ENCODE data around the gene CAPN11.
A peak's percentile ranks its signal among the peaks of the same experiment; 100 is the strongest.

DNA sequence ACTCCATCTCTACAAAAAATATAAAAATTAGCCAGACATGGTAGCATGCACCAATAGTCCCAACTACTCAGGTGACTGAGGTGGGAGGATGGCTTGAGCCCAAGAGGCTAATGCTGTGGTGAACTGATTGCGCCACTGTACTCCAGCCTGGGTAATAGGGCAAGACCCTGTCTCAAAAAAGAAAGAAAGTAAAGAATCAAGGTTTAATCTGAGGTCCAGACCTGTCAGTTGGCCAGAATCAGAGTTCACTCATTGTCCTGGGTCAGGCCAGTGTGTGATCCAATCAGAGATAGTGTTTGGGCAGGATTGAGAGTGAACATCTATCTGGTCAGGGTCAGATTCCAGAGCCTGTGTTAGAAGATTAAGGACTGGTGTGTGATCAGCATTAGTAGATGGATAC lies 15.8 kb upstream of the CAPN11 start:
- TF ChIP-seq, protein P1, sequence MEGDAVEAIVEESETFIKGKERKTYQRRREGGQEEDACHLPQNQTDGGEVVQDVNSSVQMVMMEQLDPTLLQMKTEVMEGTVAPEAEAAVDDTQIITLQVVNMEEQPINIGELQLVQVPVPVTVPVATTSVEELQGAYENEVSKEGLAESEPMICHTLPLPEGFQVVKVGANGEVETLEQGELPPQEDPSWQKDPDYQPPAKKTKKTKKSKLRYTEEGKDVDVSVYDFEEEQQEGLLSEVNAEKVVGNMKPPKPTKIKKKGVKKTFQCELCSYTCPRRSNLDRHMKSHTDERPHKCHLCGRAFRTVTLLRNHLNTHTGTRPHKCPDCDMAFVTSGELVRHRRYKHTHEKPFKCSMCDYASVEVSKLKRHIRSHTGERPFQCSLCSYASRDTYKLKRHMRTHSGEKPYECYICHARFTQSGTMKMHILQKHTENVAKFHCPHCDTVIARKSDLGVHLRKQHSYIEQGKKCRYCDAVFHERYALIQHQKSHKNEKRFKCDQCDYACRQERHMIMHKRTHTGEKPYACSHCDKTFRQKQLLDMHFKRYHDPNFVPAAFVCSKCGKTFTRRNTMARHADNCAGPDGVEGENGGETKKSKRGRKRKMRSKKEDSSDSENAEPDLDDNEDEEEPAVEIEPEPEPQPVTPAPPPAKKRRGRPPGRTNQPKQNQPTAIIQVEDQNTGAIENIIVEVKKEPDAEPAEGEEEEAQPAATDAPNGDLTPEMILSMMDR (IDR thresholded peaks at IDR 0.05; ENCODE audit: low read depth, low read length, missing input control): no peak
- TF ChIP-seq FOXA1 (IDR thresholded peaks at IDR 0.05): peak; percentile 33
- TF ChIP-seq RXRA (IDR thresholded peaks at IDR 0.05): peak; percentile 70 to 93
- no peak for TF ChIP-seq TAF1 (conservative IDR thresholded peaks at IDR 0.05)
- TF ChIP-seq, protein P2, sequence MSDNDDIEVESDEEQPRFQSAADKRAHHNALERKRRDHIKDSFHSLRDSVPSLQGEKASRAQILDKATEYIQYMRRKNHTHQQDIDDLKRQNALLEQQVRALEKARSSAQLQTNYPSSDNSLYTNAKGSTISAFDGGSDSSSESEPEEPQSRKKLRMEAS (IDR thresholded peaks at IDR 0.05): no peak
- no peak for TF ChIP-seq RAD21 (IDR thresholded peaks at IDR 0.05)
- TF ChIP-seq JUND (IDR thresholded peaks at IDR 0.05): peak in 1 of 2 donors; percentile 75
- TF ChIP-seq YY1 (IDR thresholded peaks at IDR 0.05): no peak
- no peak for TF ChIP-seq GABPA (IDR thresholded peaks at IDR 0.05 in 1 of 2, conservative IDR thresholded peaks at IDR 0.05 in 1 of 2)

Data from liver (tissue), 3 donors.